Measurements from ENCODE around the gene VENTX.

VENTX gene

DNA sequence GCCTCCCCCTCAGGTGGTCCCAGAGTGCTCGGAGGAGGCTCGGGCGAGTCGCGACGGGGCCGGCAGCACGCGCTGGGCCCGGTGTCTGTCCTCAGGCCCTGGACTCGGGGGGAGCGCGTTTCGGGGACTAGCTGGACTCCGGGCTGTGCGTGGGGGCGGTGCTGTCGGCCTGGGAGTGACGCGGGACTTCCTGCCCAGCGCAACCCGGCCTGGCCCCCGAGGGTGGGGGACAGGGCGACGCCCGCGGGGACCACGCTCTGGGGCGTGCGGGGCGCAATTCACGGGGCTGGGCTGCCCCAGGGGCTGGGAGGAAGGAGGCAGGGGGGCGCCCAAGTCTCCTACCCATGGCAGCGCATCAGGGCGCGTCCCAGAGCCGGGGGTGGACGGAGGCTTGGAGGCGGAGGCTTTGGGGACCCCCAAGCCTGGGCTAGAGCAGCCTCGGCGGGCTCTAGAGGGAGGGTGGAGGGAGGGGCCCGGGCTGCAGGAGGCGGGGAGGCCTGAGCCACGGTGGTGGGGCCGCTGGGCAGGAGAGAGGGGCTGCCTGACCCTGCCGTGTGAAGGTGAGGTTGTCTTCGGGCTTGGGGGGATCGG is 2.3 kb upstream of the VENTX start:
- DNase-seq (ENCODE audit: low read depth in 2 of 2), result no peak

DNA sequence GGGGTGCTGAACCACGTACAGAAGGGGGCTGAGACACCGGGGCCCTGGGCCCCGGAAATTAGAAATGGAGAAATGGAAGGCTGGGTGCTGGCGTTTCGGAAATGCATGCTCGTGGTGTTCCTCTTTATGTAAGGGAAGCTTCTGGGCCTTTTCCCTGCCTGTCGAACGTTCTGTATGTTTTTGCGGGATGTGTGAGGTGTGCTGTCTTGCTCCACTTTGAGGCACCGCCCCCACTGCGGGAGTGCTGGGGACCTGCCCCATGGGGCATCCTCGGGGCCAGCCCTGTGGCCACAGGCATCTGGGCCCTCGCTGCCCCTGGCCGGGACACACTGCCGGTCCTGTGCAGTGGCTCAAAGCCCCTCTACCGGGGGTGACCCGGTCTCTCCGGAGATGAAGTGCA is 1.7 kb upstream of the VENTX start:
- no peak for DNase-seq (ENCODE audit: low read depth in 2 of 2)

DNA sequence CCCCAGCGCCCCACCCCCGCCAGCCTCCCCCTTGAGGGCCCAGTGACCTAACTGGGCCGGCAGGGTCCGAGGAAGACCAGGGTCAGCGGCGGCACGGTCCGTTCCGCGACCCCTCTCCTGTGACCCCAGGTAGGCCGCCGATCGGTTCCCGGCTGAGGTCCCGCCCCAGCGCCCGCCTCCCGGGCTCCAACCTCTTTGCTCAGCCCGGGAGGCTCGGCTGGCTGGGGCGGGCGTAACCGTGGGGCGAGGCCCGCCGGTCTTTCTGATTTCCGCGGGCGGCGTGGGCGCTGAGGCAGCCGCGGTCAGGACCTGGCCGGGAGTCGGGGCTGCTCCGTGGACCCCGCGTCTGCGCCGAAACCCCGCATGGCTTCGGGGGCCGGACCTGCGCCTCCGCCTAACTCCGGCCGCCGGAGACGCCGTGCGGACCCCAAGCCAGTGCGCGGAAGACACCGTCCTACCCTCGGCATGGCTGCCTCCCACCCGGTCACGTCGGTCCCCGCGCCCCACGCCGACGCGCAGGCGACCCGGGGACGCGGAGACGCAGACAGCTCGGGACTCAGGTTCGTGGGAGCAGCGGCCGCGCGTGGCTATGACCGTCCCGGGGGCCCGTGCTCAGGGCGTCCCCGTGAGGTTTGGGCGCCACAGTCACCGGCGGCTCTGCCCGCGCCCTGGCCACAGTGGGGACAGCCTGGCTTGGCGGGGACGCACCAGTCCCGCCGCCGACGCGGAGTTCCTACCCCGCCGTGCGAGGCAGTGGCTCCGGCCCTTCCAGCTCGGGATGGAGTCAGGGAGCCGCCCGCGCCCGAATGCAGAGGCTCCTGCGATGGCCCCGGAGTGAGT is 1.0 kb upstream of the VENTX start:
- no peak for DNase-seq (ENCODE audit: low read depth in 2 of 2)

DNA sequence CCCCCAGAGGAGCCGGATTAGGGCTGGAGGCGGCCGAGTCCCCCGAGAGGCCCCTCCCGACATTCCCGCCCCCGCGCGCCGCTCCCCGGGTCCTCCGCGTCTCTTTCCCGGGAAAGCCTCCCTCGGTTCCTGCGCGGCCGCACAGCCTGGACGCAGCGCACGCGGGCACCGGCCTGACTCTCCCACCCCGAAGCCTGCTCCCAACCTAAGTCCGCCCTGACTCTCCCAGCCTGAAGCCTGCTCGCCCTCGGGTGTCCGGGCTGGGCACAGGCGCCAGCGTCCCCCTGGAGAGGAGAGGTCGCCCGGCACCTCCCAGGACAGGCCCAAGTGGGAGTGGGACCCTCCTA is 441 bp upstream of the VENTX start:
- DNase-seq (ENCODE audit: low read depth in 2 of 2), result no peak

DNA sequence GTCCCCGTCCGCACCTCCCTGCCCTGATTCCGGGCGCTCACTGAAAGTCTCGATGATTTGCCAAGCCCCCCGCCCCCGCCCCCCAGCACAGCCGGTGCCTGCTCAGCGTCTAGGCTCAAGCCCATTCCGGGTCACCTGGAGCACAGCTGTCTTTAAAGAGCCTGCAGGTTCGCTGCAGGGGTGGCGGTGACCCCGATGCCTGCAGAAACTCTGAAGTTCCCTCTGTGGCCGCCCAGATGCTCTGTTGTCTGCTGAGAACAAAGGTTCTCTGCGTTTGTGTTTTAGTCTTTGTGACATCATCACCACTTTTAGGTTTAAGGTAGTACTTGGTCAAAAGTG is 780 bp downstream of the VENTX start:
- DNase-seq (ENCODE audit: low read depth in 2 of 2), result no peak

DNA sequence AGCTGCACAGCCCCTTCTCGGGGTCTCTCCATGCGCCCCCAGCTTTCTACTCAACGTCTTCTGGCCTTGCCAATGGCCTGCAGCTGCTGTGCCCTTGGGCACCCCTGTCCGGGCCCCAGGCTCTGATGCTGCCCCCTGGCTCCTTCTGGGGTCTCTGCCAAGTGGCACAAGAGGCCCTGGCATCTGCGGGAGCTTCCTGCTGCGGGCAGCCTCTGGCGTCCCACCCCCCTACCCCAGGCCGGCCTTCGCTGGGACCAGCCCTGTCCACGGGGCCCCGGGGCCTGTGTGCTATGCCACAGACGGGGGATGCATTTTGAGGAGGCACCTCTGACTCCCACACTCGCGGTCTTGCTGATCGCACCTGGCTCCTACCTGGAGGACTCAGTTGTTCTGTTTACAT is 2.3 kb downstream of the VENTX start:
- DNase-seq (ENCODE audit: low read depth in 2 of 2), result no peak

DNA sequence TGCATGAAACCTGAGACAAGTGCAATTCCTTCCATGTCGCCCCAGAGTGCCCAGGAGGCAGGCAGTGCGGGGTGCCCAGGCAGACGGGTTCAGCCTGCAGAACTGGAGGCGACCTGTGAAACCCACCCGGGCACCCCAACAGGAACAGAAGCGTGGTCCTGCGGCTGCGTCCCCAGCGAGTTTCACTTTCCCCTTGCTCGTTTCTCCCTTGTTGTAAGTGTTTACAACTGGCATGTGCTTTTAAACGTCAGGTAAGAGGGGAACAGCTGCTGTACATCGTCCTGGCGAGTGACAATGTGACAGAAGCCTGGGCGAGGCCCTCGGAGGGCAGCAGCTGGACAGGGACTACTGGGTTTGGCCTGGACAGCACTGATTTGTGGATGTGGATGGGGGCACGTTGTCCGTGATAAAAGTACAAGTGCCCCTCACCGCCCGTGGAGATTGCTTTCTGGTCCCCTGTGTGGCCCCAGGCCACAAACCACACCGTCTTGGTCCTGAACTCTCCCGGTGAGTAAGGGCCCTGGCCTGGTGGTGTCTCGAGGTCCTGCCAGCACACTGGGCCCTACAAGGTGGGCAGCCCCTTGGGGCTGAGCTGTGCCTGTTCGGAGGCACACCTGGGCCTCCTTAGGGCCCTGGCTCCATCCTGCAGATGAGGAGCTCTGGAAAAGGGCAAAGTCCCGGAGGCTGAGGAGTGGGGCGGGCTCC is 4.0 kb downstream of the VENTX start:
- DNase-seq (ENCODE audit: low read depth in 2 of 2), result no peak

DNA sequence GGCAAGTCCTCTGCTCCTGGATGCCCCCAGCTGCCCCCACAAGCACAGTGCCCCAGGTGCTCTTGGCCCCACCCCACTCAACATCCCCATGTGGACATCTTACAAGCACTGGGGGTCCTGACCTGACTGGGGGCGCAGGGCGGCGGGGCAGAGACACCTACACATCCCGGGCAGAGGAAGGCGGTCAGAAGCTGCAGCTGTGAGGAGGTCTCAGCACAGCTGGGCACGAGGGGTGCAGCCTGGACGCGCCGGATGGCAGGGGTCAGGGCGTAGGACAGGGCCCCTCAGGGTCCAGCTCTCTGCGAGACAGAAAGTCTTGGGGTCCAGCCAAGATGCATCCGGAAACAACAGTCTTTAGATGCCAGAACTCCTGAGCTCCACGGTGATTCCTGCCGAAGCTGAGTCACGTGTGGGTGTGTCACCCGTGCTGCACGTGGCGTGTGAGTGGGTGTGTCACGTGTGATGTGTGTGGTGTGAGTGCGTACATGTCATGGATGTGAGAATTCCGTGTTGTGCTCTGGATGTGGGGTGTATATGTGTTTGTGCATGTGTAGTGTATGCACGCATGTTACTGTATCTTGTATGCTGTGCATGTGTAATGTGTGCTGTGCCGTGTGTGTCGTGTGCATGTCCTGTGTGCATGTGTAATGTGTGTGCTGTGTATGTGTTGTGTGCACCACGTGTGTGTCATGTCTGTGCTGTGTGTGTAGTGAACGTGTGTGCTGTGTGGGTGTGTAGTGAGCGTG is 5.1 kb downstream of the VENTX start:
- DNase-seq (ENCODE audit: low read depth in 2 of 2), result no peak

DNA sequence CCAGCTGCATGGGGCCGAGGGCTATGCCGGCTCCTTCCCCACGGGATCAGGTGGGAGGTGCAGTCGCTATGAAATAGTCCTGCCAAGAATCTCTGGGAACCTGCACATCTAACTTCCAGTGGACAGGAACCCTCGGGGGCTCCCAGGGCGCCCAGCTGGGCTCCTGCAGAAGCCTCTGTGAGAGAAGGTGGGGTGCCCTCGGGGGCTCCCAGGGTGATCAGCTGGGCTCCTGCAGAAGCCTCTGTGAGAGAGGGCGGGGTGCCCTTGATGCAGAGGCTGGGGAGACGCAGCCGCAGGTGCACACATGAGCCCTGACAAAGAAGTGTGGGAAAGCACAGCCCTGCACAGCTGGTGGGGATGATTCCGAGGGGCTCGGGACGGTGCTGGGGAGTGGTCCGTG is 5.9 kb downstream of the VENTX start:
- DNase-seq (ENCODE audit: low read depth in 2 of 2), result no peak

DNA sequence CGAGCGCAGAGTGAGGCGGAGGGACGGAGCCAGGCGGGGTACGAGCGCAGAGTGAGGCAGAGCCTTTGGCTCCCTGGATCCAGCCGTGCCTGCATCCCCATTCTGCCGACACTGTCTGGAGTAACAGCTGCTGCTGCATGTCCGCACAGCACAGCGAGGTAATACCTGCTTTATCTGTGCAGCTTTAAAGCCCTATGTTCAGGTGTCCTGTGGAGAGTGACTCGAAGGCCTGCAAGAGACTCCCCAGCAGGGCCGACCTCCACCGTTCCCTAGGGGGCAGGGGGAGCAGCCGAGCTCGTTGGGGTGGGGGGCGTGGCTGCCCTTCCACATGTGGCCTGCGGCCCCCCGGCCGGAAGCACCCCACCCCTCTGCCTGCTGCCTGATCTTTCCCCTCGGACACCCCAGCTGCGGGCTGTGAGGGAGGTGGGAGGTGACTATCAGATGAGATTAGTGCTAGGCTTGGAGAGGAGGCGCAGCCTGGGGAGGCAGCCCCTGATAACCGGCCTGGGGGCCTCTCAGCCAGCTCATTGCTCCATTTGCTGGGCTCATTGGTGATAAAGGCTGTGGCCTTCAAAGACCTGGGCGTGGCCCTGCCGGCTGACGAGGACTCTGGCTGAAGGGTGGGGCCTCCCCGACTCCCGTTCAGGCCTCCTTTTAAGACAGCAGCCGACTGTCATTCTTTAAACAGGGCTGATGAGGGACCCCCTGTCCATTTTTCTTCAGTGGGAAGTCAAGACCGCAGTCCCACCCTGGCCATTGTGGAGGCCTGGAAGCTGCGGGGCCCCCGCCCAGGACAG is 8.0 kb downstream of the VENTX start:
- no peak for DNase-seq (ENCODE audit: low read depth in 2 of 2)

DNA sequence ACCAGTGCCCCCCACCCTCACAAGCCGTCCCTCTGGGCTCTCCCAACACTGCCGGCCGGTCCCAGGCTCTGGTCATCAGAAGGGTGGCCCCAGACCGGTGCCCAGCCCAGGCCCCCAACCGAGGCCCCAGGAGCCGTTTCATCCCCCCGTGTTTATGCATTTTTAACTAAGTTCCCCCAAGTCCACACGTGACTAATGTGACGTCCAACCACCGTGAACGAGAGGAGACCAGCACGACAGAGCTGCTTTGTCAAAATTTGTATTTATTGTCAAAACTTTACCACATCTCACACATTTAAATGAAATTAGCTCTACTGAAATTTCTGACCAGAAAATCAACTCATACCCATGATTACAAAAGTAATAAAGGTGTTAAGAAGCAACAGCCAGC is 8.6 kb downstream of the VENTX start:
- no peak for DNase-seq (ENCODE audit: low read depth in 2 of 2)

DNA sequence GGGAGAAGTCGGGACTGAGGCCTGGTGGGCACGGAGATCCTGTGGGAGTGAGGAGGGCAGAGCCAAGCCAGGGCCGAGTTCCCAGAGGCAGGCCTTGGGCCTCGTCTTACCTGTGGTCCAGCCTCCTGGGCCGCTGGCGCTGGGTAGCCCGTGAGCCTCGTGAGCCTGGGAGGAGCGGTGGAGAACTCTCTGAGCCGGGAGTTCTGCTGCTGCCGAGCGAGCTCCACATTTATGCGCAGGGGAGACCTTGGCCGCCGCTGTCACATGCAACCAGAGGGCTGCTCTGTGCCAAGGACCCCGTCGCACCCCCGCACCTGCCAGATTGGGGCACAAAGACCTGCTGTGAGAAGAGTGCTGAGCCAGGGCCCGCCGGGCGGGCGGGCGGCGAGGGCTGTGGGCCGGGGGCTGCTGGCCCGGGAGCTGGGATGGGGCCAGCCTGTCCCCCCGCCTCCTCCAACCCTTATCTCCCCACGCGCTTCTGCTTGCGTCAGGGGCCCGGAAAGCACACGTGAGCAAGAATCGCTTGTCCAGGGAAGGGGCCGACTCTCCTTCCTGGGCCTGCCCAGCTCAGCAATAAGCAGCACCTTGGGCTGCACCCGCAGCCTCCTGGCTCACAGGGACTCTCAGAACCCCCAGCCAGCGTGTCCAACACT is 10.2 kb downstream of the VENTX start:
- DNase-seq (ENCODE audit: low read depth in 2 of 2), result no peak

DNA sequence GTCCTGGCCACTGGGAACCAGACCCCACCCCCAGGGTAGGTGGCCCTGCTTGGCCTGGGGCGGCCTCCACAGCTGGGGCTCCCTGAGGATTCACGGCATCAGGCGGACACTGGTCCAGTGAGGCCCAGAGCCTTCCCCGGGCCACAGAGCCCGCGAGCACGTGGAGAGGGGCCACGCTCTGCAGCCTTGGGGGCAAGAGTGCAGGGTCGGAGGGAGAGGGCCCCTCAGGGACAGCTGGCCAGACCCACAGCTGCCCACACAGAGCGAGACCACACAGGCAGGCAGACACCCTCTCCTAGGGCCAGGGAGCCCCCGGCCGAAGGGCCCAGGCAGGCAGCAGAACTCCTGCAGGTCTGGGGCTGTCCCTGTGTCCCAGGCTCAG is 10.7 kb downstream of the VENTX start:
- DNase-seq (ENCODE audit: low read depth in 2 of 2), result no peak

DNA sequence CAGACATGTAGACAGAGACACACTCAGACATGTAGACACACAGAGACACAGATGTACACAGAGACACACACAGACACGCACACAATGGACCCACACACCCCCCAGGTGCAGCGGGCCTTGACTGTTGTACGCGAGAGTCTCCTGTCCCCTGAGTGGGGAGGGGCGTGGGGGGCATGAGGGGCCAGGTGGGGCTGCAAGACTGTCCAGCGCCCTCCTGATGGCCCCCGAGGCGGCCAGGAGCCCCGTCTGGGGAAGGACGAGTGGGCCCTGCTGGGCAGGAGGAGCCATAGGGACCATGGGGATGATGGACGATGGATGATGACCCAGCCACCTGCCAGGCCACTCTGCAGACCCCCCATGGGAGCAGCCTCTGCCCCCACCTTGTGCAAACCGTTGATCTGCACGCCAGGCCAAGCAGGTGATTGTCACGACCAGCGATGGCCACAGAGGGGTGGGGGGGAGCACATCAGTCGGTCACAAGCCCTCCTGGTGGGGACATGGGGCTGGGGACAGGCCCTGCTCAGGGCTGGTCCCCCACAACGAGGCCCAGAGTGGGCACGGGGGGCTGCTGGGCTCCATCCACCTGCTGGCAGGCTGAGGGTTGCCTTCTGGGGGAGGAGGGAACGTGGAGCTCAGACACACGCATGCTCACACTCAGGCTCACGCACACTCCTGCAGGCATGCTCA is 11.6 kb downstream of the VENTX start:
- DNase-seq (ENCODE audit: low read depth in 2 of 2), result no peak

DNA sequence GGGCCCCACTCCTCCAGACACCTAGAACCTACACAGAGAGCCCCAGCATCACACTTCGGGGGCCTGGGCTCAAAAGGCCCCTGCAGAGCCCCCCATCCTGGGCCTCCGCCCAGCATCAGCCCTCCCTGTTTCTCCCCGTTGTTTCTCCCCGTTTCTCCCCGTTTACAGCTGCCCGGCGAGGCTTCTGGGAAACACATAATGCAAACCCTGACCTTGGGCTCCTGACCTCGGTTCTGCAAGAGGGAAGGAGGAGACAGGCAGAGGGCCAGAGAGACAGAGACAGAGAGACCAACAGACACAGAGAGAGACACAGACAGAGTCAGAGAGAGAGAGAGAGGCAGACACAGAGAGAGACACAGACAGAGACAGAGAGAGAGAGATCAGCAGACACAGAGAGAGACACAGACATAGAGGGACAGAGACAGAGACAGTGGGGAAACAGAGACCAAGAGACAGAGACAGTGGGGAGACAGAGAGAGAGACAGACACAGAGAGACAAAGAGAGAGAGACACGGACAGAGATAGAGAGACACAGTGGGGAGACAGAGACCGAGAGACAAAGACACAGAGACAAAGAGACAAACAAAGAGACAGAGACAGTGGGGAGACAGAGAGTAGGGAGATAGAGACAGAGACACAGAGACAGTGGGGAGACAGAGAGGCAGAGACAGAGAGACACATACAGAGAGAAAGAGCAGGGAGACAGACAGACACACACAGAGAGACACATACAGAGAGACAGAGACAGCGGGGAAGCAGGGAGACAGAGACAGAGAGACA is 12.5 kb downstream of the VENTX start:
- DNase-seq (ENCODE audit: low read depth in 2 of 2), result no peak

DNA sequence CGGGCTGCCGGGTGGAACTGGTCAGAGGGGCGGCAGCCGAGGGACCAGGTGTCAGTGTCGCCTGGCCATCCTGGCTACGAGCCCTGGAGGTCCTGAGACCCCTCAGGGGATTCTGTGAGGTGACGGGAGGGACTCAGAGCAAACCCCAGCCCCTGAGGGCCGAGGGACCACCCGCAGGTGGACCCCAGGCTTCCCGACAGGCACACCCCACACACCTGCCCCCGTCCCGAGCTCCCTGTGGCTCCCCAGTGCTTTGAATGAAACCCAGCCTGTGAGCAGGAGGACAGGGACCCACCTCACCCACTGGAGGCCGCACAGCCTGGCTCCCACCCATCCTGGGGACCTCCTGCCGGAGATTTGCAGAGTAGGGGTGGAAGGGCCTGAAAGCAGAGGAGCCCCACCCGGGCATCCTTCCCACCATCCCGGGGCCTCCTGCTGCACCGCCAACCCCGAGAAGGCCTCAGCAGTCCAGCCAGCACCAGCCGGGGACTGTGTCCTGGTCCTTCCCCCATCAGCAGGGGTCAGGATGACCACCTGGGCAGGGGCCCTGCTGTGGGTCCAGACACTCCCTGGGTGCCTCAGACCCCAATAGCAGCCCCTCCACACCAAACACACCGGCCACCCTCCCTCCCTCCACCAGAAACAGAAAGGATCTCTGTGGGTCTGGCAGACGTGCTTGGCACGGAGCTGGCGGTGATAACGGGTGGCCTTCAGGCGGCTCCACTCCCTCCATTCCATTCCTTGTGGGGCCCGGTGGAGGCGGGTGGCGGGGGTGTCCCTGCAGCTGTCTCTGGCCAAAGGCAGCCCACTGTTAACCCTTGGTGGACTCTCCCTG is 13.9 kb downstream of the VENTX start:
- no peak for DNase-seq (ENCODE audit: low read depth in 2 of 2)

DNA sequence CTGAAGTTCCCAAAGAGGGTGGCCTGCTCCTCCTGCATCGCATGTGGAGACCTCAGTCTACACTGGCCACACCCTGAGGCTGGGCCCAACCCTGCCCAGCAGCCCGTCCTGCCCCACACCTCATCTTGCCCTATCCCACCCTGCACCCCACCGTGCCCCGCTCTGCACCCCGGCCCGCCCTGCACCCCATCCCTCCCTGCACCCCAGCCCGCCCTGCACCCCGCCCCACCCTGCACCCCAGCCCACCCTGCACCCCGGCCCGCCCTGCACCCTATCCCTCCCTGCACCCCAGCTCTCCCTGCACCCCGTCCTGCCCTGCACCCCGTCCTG is 14.5 kb downstream of the VENTX start:
- DNase-seq (ENCODE audit: low read depth in 2 of 2), result no peak

DNA sequence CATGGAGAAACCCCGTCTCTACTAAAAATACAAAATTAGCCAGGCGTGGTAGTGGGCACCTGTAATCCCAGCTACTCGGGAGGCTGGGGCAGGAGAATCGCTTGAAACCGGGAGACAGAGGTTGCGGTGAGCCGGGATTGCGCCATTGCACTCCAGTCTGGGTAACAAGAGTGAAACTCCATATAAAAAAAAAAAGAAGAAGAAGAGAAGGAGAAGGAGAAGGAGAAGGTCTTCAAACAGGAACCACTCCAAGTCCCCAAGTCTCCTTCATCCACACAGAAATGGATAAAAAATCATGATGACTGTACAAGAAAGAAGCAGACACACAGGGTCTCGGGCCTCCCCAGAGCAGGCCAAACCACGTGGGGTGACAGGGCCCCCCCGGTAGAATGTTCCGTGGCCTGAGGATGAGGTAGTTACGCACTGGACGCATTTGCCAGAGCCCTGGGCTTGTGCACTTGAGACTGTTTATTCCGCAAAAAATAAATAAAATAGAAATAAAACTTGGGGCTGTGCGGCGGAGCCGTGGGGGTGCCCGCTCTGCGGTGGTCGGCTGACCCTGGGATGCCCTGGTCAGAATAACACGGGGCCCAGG is 15.8 kb downstream of the VENTX start:
- no peak for DNase-seq (ENCODE audit: low read depth in 2 of 2)
